NCI-H2081 (cell line): ENCODE results near the gene PLEKHF1.

Source experiments
- DNase-seq, 2 experiments: peaks; one replicate each; lab custom pipeline; 2025; lab: John Stamatoyannopoulos, UW

Gene PLEKHF1

GRCh38 chr19:29634423-29635130, 30.7 kb upstream of the PLEKHF1 start:
- no peak for DNase-seq

- DNase-seq = no peak
Measured at GRCh38 chr19:29635963-29636362, 29.3 kb upstream of the PLEKHF1 start.

- DNase-seq = no peak
Measured at GRCh38 chr19:29636553-29637360, 28.5 kb upstream of the PLEKHF1 start.

GRCh38 chr19:29639086-29639485, 26.2 kb upstream of the PLEKHF1 start:
- no peak for DNase-seq

GRCh38 chr19:29640231-29640630, 25.0 kb upstream of the PLEKHF1 start:
- no peak for DNase-seq

GRCh38 chr19:29641597-29641996, 23.7 kb upstream of the PLEKHF1 start:
- no peak for DNase-seq

- DNase-seq = no peak
Measured at GRCh38 chr19:29643361-29643935, 21.8 kb upstream of the PLEKHF1 start.

GRCh38 chr19:29644210-29644609, 21.1 kb upstream of the PLEKHF1 start:
- DNase-seq = no peak

- no peak for DNase-seq
Measured at GRCh38 chr19:29645491-29645867, 19.8 kb upstream of the PLEKHF1 start.

GRCh38 chr19:29645911-29646310, 19.4 kb upstream of the PLEKHF1 start:
- DNase-seq = no peak

GRCh38 chr19:29650772-29651387, 14.4 kb upstream of the PLEKHF1 start:
- DNase-seq = no peak

- DNase-seq = no peak
Measured at GRCh38 chr19:29651622-29652394, 13.5 kb upstream of the PLEKHF1 start.

GRCh38 chr19:29653398-29653797, 11.9 kb upstream of the PLEKHF1 start:
- no peak for DNase-seq

GRCh38 chr19:29655648-29656335, 9.5 kb upstream of the PLEKHF1 start:
- no peak for DNase-seq

GRCh38 chr19:29658221-29658991, 6.9 kb upstream of the PLEKHF1 start:
- DNase-seq = no peak

- DNase-seq = no peak
Measured at GRCh38 chr19:29660835-29661234, 4.4 kb upstream of the PLEKHF1 start.

GRCh38 chr19:29662278-29662603, 3.0 kb upstream of the PLEKHF1 start:
- DNase-seq = no peak

- no peak for DNase-seq
Measured at GRCh38 chr19:29662604-29663404, 2.5 kb upstream of the PLEKHF1 start.

GRCh38 chr19:29663861-29664752, 1.2 kb upstream of the PLEKHF1 start:
- no peak for DNase-seq
